Chondrocyte (in vitro differentiated cells): ENCODE measurements around the gene SLC5A9. TPM values are rescaled to one million over a fixed set of nuclear protein-coding genes. Genes with fewer than 3 reads are reported as not detected.

Experiments
- DNase-seq: peaks from one replicate; pipeline ENCODE4 v3.0.0; 2021; ENCODE audit warnings: mixed read lengths, low spot score
- H3K27ac Mint-ChIP-seq: one replicate; pipeline ENCODE4 v1.8.0; 2021; ENCODE audit warnings: mild to moderate bottlenecking, moderate library complexity, mixed read lengths; ENCODE audit not compliant: unreplicated experiment
- H3K27me3 Mint-ChIP-seq: 2 replicates; pipeline ENCODE4 v1.8.0; 2021; ENCODE audit warnings: low read depth, mixed read lengths
- H3K36me3 Mint-ChIP-seq: 2 replicates; pipeline ENCODE4 v1.8.0; 2021; ENCODE audit warnings: low read depth, mixed read lengths
- H3K4me1 Mint-ChIP-seq: 2 replicates; pipeline ENCODE4 v1.8.0; 2021; ENCODE audit warnings: low read depth, mild to moderate bottlenecking, mixed read lengths
- H3K4me3 Mint-ChIP-seq: one replicate; pipeline ENCODE4 v1.8.0; 2021; ENCODE audit warnings: mild to moderate bottlenecking, moderate library complexity, mixed read lengths; ENCODE audit not compliant: unreplicated experiment
- H3K9me3 Mint-ChIP-seq: 2 replicates; pipeline ENCODE4 v1.8.0; 2021; ENCODE audit warnings: low read depth, mixed read lengths
- CTCF ChIP-seq: fragments of 200-600 bp; sonication (generic); IDR thresholded peaks from 2 replicates; pipeline ENCODE4 v1.5.0; 2021; ENCODE audit warnings: antibody characterized with exemption, mild to moderate bottlenecking, moderate library complexity
- total RNA-seq: library from RNA; stranded (reverse); gene quantifications from 3 replicates; pipeline ENCODE4 v1.2.1, GENCODE V29; 2021

SLC5A9 gene
- total RNA-seq, 1 donor from 2014 or later: not detected

- Mint-ChIP-seq H3K9me3 (peaks cover 30% of the 10 kb centered on the region), H3K36me3 (no peaks in the 10 kb centered on the region), H3K4me3 (no peak overlapping the region), H3K27ac (no peak overlapping the region), H3K4me1 (no peaks in the 10 kb centered on the region), H3K27me3 (peaks cover 4% of the 10 kb centered on the region)
- TF ChIP-seq CTCF: no peak
- DNase-seq: no peak
These were observed 36.1 kb upstream of the SLC5A9 start for GRCh38 chr1:48186306-48186839.

GRCh38 chr1:48187969-48188563 lies 34.5 kb upstream of the SLC5A9 start:
- H3K4me1 Mint-ChIP-seq: no peaks in the 10 kb centered on the region
- no peak overlapping the region for H3K4me3 Mint-ChIP-seq
- H3K27me3 Mint-ChIP-seq: no peaks in the 10 kb centered on the region
- no peak for TF ChIP-seq CTCF
- H3K27ac Mint-ChIP-seq: no peak overlapping the region
- no peaks in the 10 kb centered on the region for H3K36me3 Mint-ChIP-seq
- DNase-seq: no peak
- H3K9me3 Mint-ChIP-seq: peaks cover 30% of the 10 kb centered on the region

- H3K4me3 Mint-ChIP-seq: no peak overlapping the region
- H3K36me3 Mint-ChIP-seq: no peaks in the 10 kb centered on the region
- no peak for TF ChIP-seq CTCF
- peaks cover 30% of the 10 kb centered on the region for H3K9me3 Mint-ChIP-seq
- peaks cover 11% of the 10 kb centered on the region for H3K27me3 Mint-ChIP-seq
- H3K4me1 Mint-ChIP-seq: no peaks in the 10 kb centered on the region
- DNase-seq: no peak
- H3K27ac Mint-ChIP-seq: no peak overlapping the region
These were observed 31.6 kb upstream of the SLC5A9 start for GRCh38 chr1:48190881-48191280.

GRCh38 chr1:48194801-48195200 lies 27.7 kb upstream of the SLC5A9 start:
- Mint-ChIP-seq H3K27ac (no peak overlapping the region), H3K9me3 (no peaks in the 10 kb centered on the region), H3K27me3 (peaks cover 31% of the 10 kb centered on the region), H3K4me1 (no peaks in the 10 kb centered on the region), H3K36me3 (no peaks in the 10 kb centered on the region), H3K4me3 (no peak overlapping the region)
- TF ChIP-seq CTCF: no peak
- DNase-seq: no peak

GRCh38 chr1:48196237-48196636 lies 26.3 kb upstream of the SLC5A9 start:
- Mint-ChIP-seq H3K27ac (no peak overlapping the region), H3K36me3 (no peaks in the 10 kb centered on the region), H3K27me3 (peaks cover 42% of the 10 kb centered on the region), H3K9me3 (no peaks in the 10 kb centered on the region), H3K4me3 (no peak overlapping the region), H3K4me1 (peaks cover 2% of the 10 kb centered on the region)
- no peak for TF ChIP-seq CTCF
- no peak for DNase-seq
